CMK (cell line): ENCODE data around the gene KCNJ4.
"Not testable (repeated sequence)": the region's sequence is repeated elsewhere in the genome, so short reads cannot be mapped to it uniquely, and the experiment has no call there.

Experiments
- DNase-seq: peaks from one replicate; pipeline ENCODE4 v3.0.0-alpha.2; 2010; ENCODE audit warnings: low read depth

The KCNJ4 gene

GRCh38 chr22:38381371-38381770 lies 73.6 kb downstream of the KCNJ4 start:
- DNase-seq = not testable (repeated sequence)
